GM19193 (cell line): ENCODE results near the gene RPL29.

Source experiments
- POLR2A ChIP-seq: IDR thresholded peaks from 4 replicates; pipeline ENCODE4 v1.6.1; 2011; ENCODE audit not compliant: insufficient read depth, insufficient read length; ENCODE audit errors: extremely low read depth

Gene RPL29

GRCh38 chr3:51968170-51968775, 27.4 kb downstream of the RPL29 start:
- TF ChIP-seq POLR2A, result no peak

GRCh38 chr3:51967384-51968169, 28.1 kb downstream of the RPL29 start, which contains the start of gene PCBP4:
Gene PCBP4, minus strand, starts transcription at chr3:51967454. Its CDS starts 6,214 bp downstream, at chr3:51961240.
- TF ChIP-seq POLR2A, result no peak

GRCh38 chr3:51966922-51967383, 28.7 kb downstream of the RPL29 start:
- TF ChIP-seq POLR2A, result no peak

- no peak for TF ChIP-seq POLR2A
These were observed 29.2 kb downstream of the RPL29 start for GRCh38 chr3:51966486-51966885.

- no peak for TF ChIP-seq POLR2A
These were observed 29.7 kb downstream of the RPL29 start for GRCh38 chr3:51966016-51966415.

GRCh38 chr3:51964521-51964920, 31.2 kb downstream of the RPL29 start:
- TF ChIP-seq POLR2A, result no peak

GRCh38 chr3:51963951-51964451, 31.7 kb downstream of the RPL29 start:
- no peak for TF ChIP-seq POLR2A

GRCh38 chr3:51962854-51963530, 32.7 kb downstream of the RPL29 start:
- TF ChIP-seq POLR2A, result no peak

- no peak for TF ChIP-seq POLR2A
These were observed 33.8 kb downstream of the RPL29 start for GRCh38 chr3:51961602-51962569.

- no peak for TF ChIP-seq POLR2A
These were observed 34.7 kb downstream of the RPL29 start for GRCh38 chr3:51961011-51961410.

GRCh38 chr3:51960386-51960785, 35.3 kb downstream of the RPL29 start:
- TF ChIP-seq POLR2A, result no peak

- TF ChIP-seq POLR2A, result no peak
These were observed 36.0 kb downstream of the RPL29 start for GRCh38 chr3:51959651-51960050.

- TF ChIP-seq POLR2A, result no peak
These were observed 36.8 kb downstream of the RPL29 start for GRCh38 chr3:51958603-51959521.

- TF ChIP-seq POLR2A, result no peak
These were observed 38.0 kb downstream of the RPL29 start for GRCh38 chr3:51957520-51958205.
